Astrocyte (in vitro differentiated cells and primary cell): ENCODE data around the gene NBDY.

ENCODE experiments used
- EZH2 ChIP-seq: IDR thresholded peaks from 2 replicates; pipeline ENCODE4 v1.6.1; 2012; ENCODE audit warnings: mild to moderate bottlenecking, low read length, inconsistent platforms; ENCODE audit not compliant: insufficient read depth
- TF ChIP-seq, protein P1 (sequence below): IDR thresholded peaks from 2 replicates; pipeline ENCODE4 v1.5.1; 2011; ENCODE audit warnings: low read depth, mild to moderate bottlenecking, inconsistent platforms, low read length, moderate library complexity; ENCODE audit not compliant: insufficient read depth

DNA sequence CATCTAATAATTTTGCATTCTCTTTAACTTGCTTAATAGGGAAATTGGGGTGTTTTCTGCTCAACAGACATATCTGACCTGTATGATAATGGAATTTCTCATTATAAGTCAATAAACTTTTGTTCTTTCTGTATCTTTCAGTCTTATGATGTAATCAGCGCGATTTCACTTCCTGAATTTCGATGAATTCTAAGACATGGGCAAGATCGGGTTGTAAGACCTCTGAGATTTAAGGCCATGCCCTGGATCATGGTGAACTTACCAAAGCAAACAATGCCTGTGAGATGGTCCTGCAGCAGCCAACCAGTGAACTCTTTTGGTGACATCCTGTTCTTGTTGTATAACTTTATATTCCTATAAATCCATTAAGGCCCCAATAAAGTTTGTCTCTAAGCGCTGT, 88.1 kb downstream of the NBDY start:
- TF ChIP-seq, protein P1, sequence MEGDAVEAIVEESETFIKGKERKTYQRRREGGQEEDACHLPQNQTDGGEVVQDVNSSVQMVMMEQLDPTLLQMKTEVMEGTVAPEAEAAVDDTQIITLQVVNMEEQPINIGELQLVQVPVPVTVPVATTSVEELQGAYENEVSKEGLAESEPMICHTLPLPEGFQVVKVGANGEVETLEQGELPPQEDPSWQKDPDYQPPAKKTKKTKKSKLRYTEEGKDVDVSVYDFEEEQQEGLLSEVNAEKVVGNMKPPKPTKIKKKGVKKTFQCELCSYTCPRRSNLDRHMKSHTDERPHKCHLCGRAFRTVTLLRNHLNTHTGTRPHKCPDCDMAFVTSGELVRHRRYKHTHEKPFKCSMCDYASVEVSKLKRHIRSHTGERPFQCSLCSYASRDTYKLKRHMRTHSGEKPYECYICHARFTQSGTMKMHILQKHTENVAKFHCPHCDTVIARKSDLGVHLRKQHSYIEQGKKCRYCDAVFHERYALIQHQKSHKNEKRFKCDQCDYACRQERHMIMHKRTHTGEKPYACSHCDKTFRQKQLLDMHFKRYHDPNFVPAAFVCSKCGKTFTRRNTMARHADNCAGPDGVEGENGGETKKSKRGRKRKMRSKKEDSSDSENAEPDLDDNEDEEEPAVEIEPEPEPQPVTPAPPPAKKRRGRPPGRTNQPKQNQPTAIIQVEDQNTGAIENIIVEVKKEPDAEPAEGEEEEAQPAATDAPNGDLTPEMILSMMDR = no peak
- TF ChIP-seq EZH2 = no peak
